NT2/D1 (cell line): Measurements from ENCODE around the gene C4orf54.

Experiments used
- DNase-seq: peaks from one replicate; pipeline ENCODE4 v3.0.0-alpha.2; 2011; ENCODE audit warnings: low read depth, low spot score
- H3K27me3 ChIP-seq: 2 replicates; pipeline ENCODE4 v1.6.0; 2011; ENCODE audit warnings: mild to moderate bottlenecking; ENCODE audit not compliant: insufficient read length, insufficient read depth
- H3K36me3 ChIP-seq: 2 replicates; pipeline ENCODE4 v1.6.1; 2011; ENCODE audit warnings: mild to moderate bottlenecking, low read length, mixed read lengths; ENCODE audit not compliant: insufficient read depth, insufficient read length
- H3K4me1 ChIP-seq: 2 replicates; pipeline ENCODE4 v1.5.1; 2011; ENCODE audit not compliant: insufficient read depth, insufficient read length
- H3K4me3 ChIP-seq: 2 replicates; pipeline ENCODE4 v1.5.1; 2011; ENCODE audit warnings: low read depth; ENCODE audit not compliant: insufficient read length
- H3K9ac ChIP-seq: 2 replicates; pipeline ENCODE4 v1.6.0; 2011; ENCODE audit warnings: low read depth; ENCODE audit not compliant: insufficient read length
- H3K9me3 ChIP-seq: 2 replicates; pipeline ENCODE4 v1.5.1; 2011; ENCODE audit warnings: mild to moderate bottlenecking, low read length; ENCODE audit not compliant: insufficient read depth
- SUZ12 ChIP-seq: IDR thresholded peaks from 2 replicates; pipeline ENCODE4 v1.6.1; 2011; ENCODE audit not compliant: insufficient read length, insufficient read depth; ENCODE audit errors: extremely low read depth
- YY1 ChIP-seq: IDR thresholded peaks from 2 replicates; pipeline ENCODE4 v1.6.1; 2011; ENCODE audit not compliant: insufficient read length, insufficient read depth
- ZNF274 ChIP-seq: IDR thresholded peaks from 2 replicates; pipeline ENCODE4 v1.6.1; 2011; ENCODE audit warnings: mild to moderate bottlenecking, low read depth, low read length

Gene C4orf54

DNA sequence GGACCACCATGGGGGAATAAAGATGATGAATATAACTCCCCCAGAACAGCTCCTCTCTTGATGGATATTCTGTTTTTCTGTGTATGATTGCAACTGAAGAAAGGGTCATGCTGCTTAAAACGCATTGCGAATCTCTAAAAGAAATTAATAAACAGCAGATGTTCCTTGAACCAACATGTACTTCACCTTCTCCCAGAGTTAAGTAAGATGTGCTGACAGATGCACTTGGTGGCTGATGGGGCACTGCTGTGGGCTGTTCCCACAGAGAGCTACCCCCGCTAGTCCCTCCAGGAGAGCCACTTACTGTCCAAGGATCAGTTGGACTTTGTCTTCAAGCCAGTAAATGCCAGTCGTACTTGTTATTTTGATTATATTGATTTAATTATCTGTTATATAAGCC lies 26.3 kb upstream of the C4orf54 start:
- H3K9me3 ChIP-seq = no peaks in the 10 kb centered on the region; the same call in 1 of the 2 replicates
- H3K4me1 ChIP-seq = no peaks in the 10 kb centered on the region
- DNase-seq = no peak
- H3K9ac ChIP-seq = no peak overlapping the region
- no peak for TF ChIP-seq YY1
- no peak for TF ChIP-seq SUZ12
- TF ChIP-seq ZNF274 = no peak
- H3K27me3 ChIP-seq = no peaks in the 10 kb centered on the region
- H3K36me3 ChIP-seq = no peaks in the 10 kb centered on the region
- H3K4me3 ChIP-seq = no peak overlapping the region

DNA sequence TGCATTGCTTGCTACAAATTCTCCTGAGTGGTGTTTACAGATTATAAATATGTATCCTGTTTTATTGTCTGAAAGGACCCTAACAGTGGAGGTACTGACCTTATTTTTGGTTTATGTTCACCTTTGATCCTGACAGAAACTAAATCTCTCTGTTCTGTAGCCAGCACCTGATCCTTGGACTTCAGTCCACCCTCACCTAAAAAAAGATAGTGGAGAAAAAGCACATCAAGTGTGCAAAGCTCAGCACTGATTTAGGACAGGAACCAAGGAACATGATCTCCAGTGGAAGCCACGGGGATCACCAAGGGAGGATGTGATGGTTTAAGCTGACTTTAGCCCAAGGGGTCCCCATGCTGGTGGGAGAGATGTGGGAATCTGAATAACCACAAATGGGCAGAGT lies 22.3 kb upstream of the C4orf54 start:
- no peaks in the 10 kb centered on the region for H3K4me1 ChIP-seq
- no peak for DNase-seq
- no peak for TF ChIP-seq ZNF274
- TF ChIP-seq SUZ12 = no peak
- TF ChIP-seq YY1 = no peak

DNA sequence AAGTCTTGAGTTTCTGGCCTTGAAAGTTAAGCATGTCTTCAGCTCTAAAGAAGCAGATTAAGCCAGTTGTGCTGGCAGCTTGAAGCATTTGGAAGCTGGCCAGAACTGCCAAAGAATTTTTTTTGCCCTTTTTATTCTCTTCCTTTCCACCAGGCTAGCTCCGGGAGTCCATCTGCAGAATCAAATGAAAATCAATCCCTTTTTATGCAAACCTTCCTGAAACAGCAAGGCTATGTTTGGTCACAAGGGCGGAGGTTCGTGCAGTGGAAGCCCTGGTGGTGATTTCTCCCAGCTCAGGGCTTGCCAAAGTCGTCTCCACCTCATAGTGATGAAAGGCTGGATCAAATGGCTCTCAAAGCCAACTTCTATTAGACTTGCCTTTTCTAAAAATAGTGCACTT lies 21.6 kb upstream of the C4orf54 start:
- H3K27me3 ChIP-seq = no peaks in the 10 kb centered on the region
- no peak overlapping the region for H3K4me3 ChIP-seq
- TF ChIP-seq YY1 (no peak), SUZ12 (no peak), ZNF274 (no peak)
- H3K36me3 ChIP-seq = no peaks in the 10 kb centered on the region
- H3K4me1 ChIP-seq = no peaks in the 10 kb centered on the region
- no peak for DNase-seq
- H3K9ac ChIP-seq = no peak overlapping the region
- H3K9me3 ChIP-seq = no peaks in the 10 kb centered on the region

More for the DNA sequence above, 22.3 kb upstream of the C4orf54 start:
- Histone ChIP-seq H3K9me3 (no peaks in the 10 kb centered on the region), H3K27me3 (no peaks in the 10 kb centered on the region), H3K4me3 (no peak overlapping the region), H3K9ac (no peak overlapping the region), H3K36me3 (no peaks in the 10 kb centered on the region)

DNA sequence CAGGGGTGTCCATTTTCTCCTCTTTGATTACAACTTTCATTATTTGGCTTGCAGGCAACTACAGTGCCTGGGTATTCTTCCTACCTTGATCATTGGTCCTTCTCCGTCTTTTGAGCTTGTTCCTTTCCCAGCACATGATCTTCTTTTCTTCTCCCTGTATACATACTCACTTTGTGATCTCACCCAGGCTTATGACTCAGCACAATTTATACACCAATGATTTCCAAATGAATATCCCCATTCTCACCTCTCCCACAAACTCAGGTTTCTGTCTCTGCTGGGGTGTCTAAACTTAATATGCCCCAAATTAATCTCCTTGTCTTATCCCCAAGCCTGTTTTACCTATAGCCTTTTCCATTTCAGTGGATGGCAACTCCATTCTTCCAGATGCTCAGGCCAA lies 19.5 kb upstream of the C4orf54 start:
- no peak overlapping the region for H3K9ac ChIP-seq
- no peaks in the 10 kb centered on the region for H3K27me3 ChIP-seq
- TF ChIP-seq YY1 = no peak
- no peak for TF ChIP-seq SUZ12
- TF ChIP-seq ZNF274 = no peak
- H3K36me3 ChIP-seq = no peaks in the 10 kb centered on the region
- DNase-seq = no peak
- H3K4me1 ChIP-seq = no peaks in the 10 kb centered on the region
- H3K9me3 ChIP-seq = no peaks in the 10 kb centered on the region
- H3K4me3 ChIP-seq = no peak overlapping the region

DNA sequence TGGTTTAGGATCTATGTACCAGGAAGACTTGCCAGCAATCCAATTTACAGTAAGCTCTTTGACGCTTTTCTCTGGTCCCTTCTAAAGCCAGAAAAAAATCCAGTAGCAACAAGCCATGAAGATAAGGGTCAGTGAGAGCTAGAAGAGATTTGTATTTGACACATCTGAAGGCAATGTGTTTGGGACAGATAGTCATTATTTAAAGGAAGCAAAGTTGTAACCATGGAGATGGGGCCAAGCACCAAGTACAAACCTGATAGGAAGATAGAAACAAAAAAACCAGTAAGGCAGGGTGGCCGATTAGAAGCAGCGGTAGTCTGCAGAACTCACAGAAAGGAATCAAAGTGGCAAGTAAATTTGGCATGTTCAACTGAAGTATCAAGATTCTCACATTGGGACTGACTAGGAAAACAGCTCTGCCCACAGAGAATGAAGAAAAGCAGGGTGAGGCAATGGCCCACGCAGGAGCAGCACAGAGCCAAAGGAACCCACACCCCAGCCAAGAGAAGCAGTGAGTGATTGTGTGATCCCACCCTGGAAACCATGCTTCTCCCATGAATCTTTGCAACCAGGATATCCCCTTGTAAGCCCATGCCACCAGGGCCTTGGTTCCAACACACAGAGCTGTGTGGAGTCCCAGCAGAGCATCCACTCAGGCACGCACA lies 12.9 kb upstream of the C4orf54 start:
- no peak for DNase-seq
- no peaks in the 10 kb centered on the region for H3K9me3 ChIP-seq
- no peaks in the 10 kb centered on the region for H3K27me3 ChIP-seq
- H3K4me1 ChIP-seq = no peaks in the 10 kb centered on the region
- H3K9ac ChIP-seq = no peak overlapping the region
- H3K36me3 ChIP-seq = no peaks in the 10 kb centered on the region
- H3K4me3 ChIP-seq = no peak overlapping the region
- TF ChIP-seq SUZ12 (no peak), YY1 (no peak), ZNF274 (no peak)

DNA sequence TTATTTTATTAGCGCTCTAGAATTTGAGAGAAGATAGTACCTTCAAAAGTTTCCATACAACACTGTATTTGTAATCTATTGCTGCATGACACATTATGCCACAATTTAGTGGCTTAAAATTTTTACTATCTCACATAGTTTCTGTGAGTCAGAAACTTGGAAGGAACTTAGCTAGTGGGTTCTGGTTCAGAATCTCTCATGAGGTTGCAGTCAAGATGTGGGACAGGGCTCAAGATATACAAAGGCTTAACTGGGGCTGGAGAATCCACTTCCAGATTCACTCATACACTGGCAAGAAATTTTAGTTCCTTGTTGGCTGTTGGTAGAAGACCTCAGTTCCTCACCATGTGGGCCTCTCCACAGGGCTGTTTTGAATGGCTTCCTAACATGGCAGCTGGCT lies 11.5 kb upstream of the C4orf54 start:
- H3K4me1 ChIP-seq = no peaks in the 10 kb centered on the region
- no peak overlapping the region for H3K4me3 ChIP-seq
- no peaks in the 10 kb centered on the region for H3K27me3 ChIP-seq
- H3K36me3 ChIP-seq = no peaks in the 10 kb centered on the region
- H3K9me3 ChIP-seq = no peaks in the 10 kb centered on the region
- no peak overlapping the region for H3K9ac ChIP-seq
- no peak for DNase-seq
- TF ChIP-seq YY1 = no peak

DNA sequence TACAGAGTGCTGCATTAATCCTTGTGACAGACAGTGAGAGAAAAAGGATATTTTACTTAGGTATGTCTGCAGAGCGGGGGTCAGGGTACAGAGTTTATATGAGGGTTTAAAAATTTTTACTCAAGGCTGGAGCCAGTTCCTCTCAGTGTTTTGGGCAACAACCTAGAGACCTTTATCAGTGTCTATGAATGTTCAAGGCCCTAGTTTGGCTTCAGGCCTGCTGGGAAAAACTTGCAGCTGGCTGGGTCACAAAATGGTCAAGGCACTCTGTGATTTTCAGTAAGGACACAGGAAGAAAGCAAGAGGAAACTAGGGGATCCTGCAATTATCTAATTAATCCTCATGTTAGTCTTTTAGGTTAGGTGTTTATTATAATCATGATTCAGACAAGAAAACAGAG lies 10.8 kb upstream of the C4orf54 start:
- no peak overlapping the region for H3K9ac ChIP-seq
- no peaks in the 10 kb centered on the region for H3K4me1 ChIP-seq
- H3K9me3 ChIP-seq = no peaks in the 10 kb centered on the region
- no peak overlapping the region for H3K4me3 ChIP-seq
- no peaks in the 10 kb centered on the region for H3K36me3 ChIP-seq
- no peaks in the 10 kb centered on the region for H3K27me3 ChIP-seq
- TF ChIP-seq ZNF274 (no peak), SUZ12 (no peak)
- DNase-seq = no peak

DNA sequence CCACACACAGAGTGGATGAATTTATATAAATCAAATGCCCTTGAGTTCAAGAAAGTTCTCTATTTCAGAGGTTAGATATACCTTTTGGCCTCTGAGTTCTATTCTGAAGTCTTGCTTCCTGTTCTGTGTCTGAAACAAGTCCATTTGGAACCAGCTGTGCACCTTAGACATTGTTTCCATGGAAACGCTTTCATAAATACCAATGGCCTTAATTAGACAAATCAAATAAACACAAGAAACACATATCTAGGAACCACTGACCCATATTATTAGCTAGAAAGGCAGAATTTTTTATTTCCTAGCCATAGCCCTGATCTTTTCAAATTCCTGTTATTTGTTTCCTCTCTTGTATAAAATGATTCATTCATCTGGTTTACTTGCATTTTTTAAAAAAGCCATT lies 8.4 kb upstream of the C4orf54 start:
- Histone ChIP-seq H3K36me3 (no peaks in the 10 kb centered on the region), H3K9ac (no peak overlapping the region), H3K9me3 (no peaks in the 10 kb centered on the region), H3K27me3 (no peaks in the 10 kb centered on the region), H3K4me3 (no peak overlapping the region), H3K4me1 (no peaks in the 10 kb centered on the region)
- no peak for DNase-seq
- no peak for TF ChIP-seq YY1
- TF ChIP-seq ZNF274 = no peak
